ENCODE measurements around the gene SIMC1.
"Not testable (repeated sequence)": the region's sequence is repeated elsewhere in the genome, so short reads cannot be mapped to it uniquely, and the experiment has no call there.

The SIMC1 gene

DNA sequence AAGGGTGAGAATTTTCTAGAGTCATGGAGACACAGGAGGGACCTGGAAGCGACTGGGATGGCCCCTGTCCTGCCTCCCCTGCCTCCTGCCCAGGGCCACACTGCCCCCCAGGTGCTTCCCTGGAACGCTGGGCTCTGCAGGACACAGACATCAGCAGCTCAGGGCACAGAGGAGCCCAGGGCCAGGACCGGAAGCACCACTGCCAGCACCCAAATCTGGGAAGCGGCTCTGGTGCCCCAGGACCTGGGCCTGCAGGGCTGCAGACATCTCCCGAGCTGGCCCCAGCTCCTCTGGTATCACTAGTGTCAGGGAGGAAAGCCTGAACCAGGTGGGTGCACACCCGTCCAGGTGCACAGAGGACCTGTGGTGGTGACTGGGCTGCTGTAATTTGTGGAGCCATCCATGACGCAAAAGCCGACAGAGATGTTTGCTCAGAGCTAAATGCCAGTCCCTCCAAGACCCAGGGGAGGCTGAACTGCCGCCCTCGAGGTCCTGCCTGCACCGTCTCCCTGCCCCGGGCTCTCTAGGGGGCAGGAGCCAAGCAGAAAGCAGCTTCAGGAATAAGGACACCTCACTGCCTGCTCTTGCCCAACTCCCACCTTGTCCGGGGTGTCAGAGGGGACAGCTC lies 46.0 kb upstream of the SIMC1 start:
- ATAC-seq (ENCODE audit: insufficient read depth, low read depth) (no peak), DNase-seq (no peak)
- no peak overlapping the region for H3K9ac ChIP-seq (ENCODE audit: low read depth, low read length)

DNA sequence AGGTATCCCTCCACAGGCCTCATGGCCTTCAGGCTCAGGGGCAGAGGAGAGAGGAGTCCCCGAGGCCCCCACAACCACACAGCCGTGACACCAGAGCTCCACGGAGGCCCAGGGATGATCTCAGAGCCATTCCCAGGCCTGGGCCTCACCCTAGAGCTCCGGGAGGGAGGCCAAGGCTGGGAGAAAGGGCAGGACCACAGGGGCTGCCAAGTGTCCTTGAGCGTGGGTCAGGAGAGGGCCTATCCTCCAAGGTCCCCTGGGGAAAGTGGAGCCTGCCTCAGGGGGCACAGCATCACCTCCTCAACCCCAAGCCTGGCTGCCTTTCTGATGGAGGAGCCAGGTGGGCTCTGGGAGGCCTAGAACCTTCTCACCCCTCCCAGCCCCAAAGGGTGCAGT lies 45.5 kb upstream of the SIMC1 start:
- not testable (repeated sequence) for H3K4me2 ChIP-seq (ENCODE audit: insufficient read depth, low read length); H2AFZ ChIP-seq (ENCODE audit: low read depth, low read length); ATAC-seq (ENCODE audit: insufficient read depth, low read depth)

More for the DNA sequence above, 46.0 kb upstream of the SIMC1 start:
- H3K9me3 ChIP-seq (ENCODE audit: insufficient read depth, low read length, severe bottlenecking) = no peaks in the 10 kb centered on the region
- no peaks in the 10 kb centered on the region for H3K27me3 ChIP-seq (ENCODE audit: insufficient read depth, low read length, poor library complexity)
- no peaks in the 10 kb centered on the region; the same call in 1 of the 2 replicates for H3K4me1 ChIP-seq (ENCODE audit: insufficient read depth, low read length)
- TF ChIP-seq, protein P1, sequence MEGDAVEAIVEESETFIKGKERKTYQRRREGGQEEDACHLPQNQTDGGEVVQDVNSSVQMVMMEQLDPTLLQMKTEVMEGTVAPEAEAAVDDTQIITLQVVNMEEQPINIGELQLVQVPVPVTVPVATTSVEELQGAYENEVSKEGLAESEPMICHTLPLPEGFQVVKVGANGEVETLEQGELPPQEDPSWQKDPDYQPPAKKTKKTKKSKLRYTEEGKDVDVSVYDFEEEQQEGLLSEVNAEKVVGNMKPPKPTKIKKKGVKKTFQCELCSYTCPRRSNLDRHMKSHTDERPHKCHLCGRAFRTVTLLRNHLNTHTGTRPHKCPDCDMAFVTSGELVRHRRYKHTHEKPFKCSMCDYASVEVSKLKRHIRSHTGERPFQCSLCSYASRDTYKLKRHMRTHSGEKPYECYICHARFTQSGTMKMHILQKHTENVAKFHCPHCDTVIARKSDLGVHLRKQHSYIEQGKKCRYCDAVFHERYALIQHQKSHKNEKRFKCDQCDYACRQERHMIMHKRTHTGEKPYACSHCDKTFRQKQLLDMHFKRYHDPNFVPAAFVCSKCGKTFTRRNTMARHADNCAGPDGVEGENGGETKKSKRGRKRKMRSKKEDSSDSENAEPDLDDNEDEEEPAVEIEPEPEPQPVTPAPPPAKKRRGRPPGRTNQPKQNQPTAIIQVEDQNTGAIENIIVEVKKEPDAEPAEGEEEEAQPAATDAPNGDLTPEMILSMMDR (IDR thresholded peaks at IDR 0.05; ENCODE audit: borderline replicate concordance, extremely low read depth, low read length, poor library complexity, severe bottlenecking) = no peak
- no peak for TF ChIP-seq EZH2 (IDR thresholded peaks at IDR 0.05; ENCODE audit: borderline replicate concordance, low read depth, low read length, severe bottlenecking)
- H3K4me2 ChIP-seq (ENCODE audit: insufficient read depth, low read length) = no peak overlapping the region
- no peaks in the 10 kb centered on the region for H3K36me3 ChIP-seq (ENCODE audit: insufficient read depth, low read length)
- no peak overlapping the region for H3K4me3 ChIP-seq (ENCODE audit: low read depth in 1 of 2, low read length in 2 of 2)
- H2AFZ ChIP-seq (ENCODE audit: low read depth, low read length) = no peak overlapping the region
- no peak overlapping the region for H3K27ac ChIP-seq (ENCODE audit: low read length)
- H4K20me1 ChIP-seq (ENCODE audit: insufficient read depth, low read length) = no peaks in the 10 kb centered on the region
- no peaks in the 10 kb centered on the region for H3K79me2 ChIP-seq (ENCODE audit: insufficient read depth, low read length)

GRCh38 chr5:176193636-176194035 lies 44.6 kb upstream of the SIMC1 start:
- H3K4me1 ChIP-seq (ENCODE audit: insufficient read depth, low read length); H3K27ac ChIP-seq (ENCODE audit: low read length); H3K27me3 ChIP-seq (ENCODE audit: insufficient read depth, low read length, poor library complexity); H4K20me1 ChIP-seq (ENCODE audit: insufficient read depth, low read length); H3K4me2 ChIP-seq (ENCODE audit: insufficient read depth, low read length); ATAC-seq (ENCODE audit: insufficient read depth, low read depth); H3K9ac ChIP-seq (ENCODE audit: low read depth, low read length); H2AFZ ChIP-seq (ENCODE audit: low read depth, low read length); H3K4me3 ChIP-seq (ENCODE audit: low read depth in 1 of 2, low read length in 2 of 2); H3K9me3 ChIP-seq (ENCODE audit: insufficient read depth, low read length, severe bottlenecking); DNase-seq; H3K79me2 ChIP-seq (ENCODE audit: insufficient read depth, low read length); H3K36me3 ChIP-seq (ENCODE audit: insufficient read depth, low read length): not testable (repeated sequence)

More for the DNA sequence above, 45.5 kb upstream of the SIMC1 start:
- H4K20me1 ChIP-seq (ENCODE audit: insufficient read depth, low read length); H3K36me3 ChIP-seq (ENCODE audit: insufficient read depth, low read length); H3K79me2 ChIP-seq (ENCODE audit: insufficient read depth, low read length); DNase-seq; H3K27ac ChIP-seq (ENCODE audit: low read length); H3K4me1 ChIP-seq (ENCODE audit: insufficient read depth, low read length); H3K9ac ChIP-seq (ENCODE audit: low read depth, low read length); H3K27me3 ChIP-seq (ENCODE audit: insufficient read depth, low read length, poor library complexity); H3K4me3 ChIP-seq (ENCODE audit: low read depth in 1 of 2, low read length in 2 of 2); H3K9me3 ChIP-seq (ENCODE audit: insufficient read depth, low read length, severe bottlenecking): not testable (repeated sequence)

DNA sequence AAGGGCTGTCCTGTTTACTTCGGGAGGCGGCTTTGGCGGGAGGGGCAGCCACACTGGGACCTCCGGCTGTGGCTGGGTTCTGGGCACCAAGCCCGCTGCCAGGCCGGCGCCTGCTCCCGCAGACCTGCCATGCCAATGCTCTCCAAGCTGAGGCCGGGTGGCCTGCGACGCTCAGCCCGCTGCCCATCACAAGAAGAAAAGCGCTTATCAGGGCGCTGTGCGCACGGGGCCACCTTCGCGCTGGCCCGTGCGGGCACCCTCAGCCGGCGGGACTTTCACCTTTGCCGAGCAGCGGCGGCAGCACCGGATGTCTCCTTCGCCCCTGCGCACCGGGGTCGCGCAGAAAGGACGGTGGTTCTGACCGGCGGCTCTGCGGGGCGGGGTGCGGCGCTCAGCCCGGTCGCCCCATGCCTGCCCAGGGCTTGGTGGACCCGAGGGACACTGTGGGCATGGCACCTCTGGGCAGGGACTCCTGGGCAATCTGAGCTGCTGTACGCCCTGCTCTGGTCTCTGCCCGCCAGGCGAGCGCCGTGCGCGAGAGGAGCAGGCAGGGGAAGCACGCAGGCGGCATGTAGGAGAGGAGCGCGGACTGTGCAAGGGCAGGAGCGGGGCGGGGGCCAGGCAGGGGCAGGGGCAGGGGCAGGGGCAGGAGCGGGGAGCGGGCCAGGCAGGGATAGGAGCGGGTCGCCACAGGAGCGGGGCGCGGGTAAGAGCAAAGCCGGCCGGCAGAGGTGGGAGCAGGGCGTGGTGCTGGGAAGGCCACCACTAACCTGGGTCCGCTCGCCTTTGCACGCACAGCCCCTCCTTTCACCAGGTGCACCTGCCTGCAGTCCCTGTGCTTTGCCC lies 43.8 kb upstream of the SIMC1 start:
- not testable (repeated sequence) for H3K79me2 ChIP-seq (ENCODE audit: insufficient read depth, low read length); DNase-seq; H2AFZ ChIP-seq (ENCODE audit: low read depth, low read length); H3K4me1 ChIP-seq (ENCODE audit: insufficient read depth, low read length); H3K36me3 ChIP-seq (ENCODE audit: insufficient read depth, low read length); H4K20me1 ChIP-seq (ENCODE audit: insufficient read depth, low read length); H3K27ac ChIP-seq (ENCODE audit: low read length); H3K9ac ChIP-seq (ENCODE audit: low read depth, low read length); H3K27me3 ChIP-seq (ENCODE audit: insufficient read depth, low read length, poor library complexity); H3K9me3 ChIP-seq (ENCODE audit: insufficient read depth, low read length, severe bottlenecking)
- ATAC-seq (ENCODE audit: insufficient read depth, low read depth) = peak; percentile 82
- H3K4me2 ChIP-seq (ENCODE audit: insufficient read depth, low read length) = peak overlapping the region; percentile 51; the same call in 1 of the 2 replicates
- peak overlapping the region in 1 of 2 experiments; percentile 46; a peak in 1 of 4 replicates for H3K4me3 ChIP-seq (ENCODE audit: low read depth in 1 of 2, low read length in 2 of 2)

DNA sequence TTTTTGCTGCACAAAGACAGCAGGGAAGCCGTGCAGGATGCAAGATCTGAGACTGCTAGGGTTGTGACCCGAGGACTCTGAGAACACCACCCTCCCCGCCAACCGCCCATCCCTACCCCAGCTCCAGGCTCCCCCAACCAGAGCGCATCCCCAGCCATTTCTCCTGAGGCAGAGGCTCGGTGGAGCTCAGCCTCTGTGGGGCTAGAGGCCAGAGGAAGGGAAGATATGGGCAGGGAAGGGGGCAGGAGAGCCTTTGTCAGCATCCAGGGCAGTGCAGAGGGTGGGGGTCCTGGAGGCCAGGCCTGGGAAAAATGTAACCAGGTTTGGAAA lies 43.2 kb upstream of the SIMC1 start:
- not testable (repeated sequence) for DNase-seq; H3K27ac ChIP-seq (ENCODE audit: low read length); H3K4me3 ChIP-seq (ENCODE audit: low read depth in 1 of 2, low read length in 2 of 2); H3K4me1 ChIP-seq (ENCODE audit: insufficient read depth, low read length); H4K20me1 ChIP-seq (ENCODE audit: insufficient read depth, low read length); H3K4me2 ChIP-seq (ENCODE audit: insufficient read depth, low read length); H3K79me2 ChIP-seq (ENCODE audit: insufficient read depth, low read length); H3K36me3 ChIP-seq (ENCODE audit: insufficient read depth, low read length); H3K27me3 ChIP-seq (ENCODE audit: insufficient read depth, low read length, poor library complexity); H3K9me3 ChIP-seq (ENCODE audit: insufficient read depth, low read length, severe bottlenecking); H3K9ac ChIP-seq (ENCODE audit: low read depth, low read length); H2AFZ ChIP-seq (ENCODE audit: low read depth, low read length)
- 0 out of 3 replicates have a peak, but pooled peaks have one; percentile 10 for ATAC-seq (ENCODE audit: insufficient read depth, low read depth)

DNA sequence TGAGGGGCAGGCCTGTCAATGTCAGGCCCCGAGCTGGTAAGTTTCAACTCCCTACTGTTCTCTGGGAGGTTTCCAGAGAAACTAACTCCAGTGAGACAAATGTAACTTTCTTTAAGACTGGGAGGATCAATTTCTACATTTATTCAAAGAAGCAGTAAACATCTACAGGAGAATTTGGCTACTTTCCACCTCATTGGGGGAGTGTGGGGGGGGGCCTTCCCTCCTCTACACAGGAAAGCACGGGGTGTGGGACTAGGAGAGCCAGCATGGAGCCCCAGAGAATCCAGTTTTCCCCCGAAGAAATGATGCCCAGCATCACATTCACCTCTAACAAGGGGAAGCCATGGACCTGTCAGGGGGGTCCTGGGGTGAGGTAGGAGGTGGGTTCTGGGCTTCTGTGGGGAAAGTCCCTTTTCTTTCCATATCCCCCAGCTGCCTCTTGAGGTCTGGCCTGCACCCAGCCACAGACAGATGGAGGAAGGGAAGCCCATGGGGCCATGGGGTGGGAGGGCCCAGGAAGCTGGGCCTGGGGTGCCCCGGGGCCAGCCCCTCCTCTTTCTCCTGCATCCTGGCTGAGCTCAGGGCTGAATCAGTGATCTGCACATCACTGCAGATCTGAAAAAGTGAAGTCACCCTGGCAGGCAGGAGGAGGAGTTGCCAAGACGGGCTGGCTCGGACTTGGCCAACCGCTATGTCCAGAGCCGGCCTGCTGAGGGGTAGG lies 42.6 kb upstream of the SIMC1 start:
- not testable (repeated sequence) for H3K9ac ChIP-seq (ENCODE audit: low read depth, low read length); H4K20me1 ChIP-seq (ENCODE audit: insufficient read depth, low read length); H3K4me1 ChIP-seq (ENCODE audit: insufficient read depth, low read length); H3K79me2 ChIP-seq (ENCODE audit: insufficient read depth, low read length); H3K4me2 ChIP-seq (ENCODE audit: insufficient read depth, low read length); H3K36me3 ChIP-seq (ENCODE audit: insufficient read depth, low read length); H3K4me3 ChIP-seq (ENCODE audit: low read depth in 1 of 2, low read length in 2 of 2); H2AFZ ChIP-seq (ENCODE audit: low read depth, low read length); H3K27ac ChIP-seq (ENCODE audit: low read length); H3K27me3 ChIP-seq (ENCODE audit: insufficient read depth, low read length, poor library complexity); H3K9me3 ChIP-seq (ENCODE audit: insufficient read depth, low read length, severe bottlenecking)
- DNase-seq (peak; percentile 20), ATAC-seq (ENCODE audit: insufficient read depth, low read depth) (peak; percentile 62)

- H4K20me1 ChIP-seq (ENCODE audit: insufficient read depth, low read length); ATAC-seq (ENCODE audit: insufficient read depth, low read depth); H3K27me3 ChIP-seq (ENCODE audit: insufficient read depth, low read length, poor library complexity): not testable (repeated sequence)
Measured at GRCh38 chr5:176196781-176197180, 41.4 kb upstream of the SIMC1 start.

More at GRCh38 chr5:176196781-176197180, 41.4 kb upstream of the SIMC1 start:
- not testable (repeated sequence) for H3K36me3 ChIP-seq (ENCODE audit: insufficient read depth, low read length); H3K27ac ChIP-seq (ENCODE audit: low read length); H3K9me3 ChIP-seq (ENCODE audit: insufficient read depth, low read length, severe bottlenecking); H3K4me2 ChIP-seq (ENCODE audit: insufficient read depth, low read length); DNase-seq; H3K9ac ChIP-seq (ENCODE audit: low read depth, low read length); H3K4me3 ChIP-seq (ENCODE audit: low read depth in 1 of 2, low read length in 2 of 2); H3K4me1 ChIP-seq (ENCODE audit: insufficient read depth, low read length); H2AFZ ChIP-seq (ENCODE audit: low read depth, low read length); H3K79me2 ChIP-seq (ENCODE audit: insufficient read depth, low read length)

Measured in DND-41 (cell line).